NK-92 treated with Interleukin-12 subunit alpha and Interleukin-12 subunit beta, amount 100 ng/mL, for 24 hours (cell line): ENCODE measurements around the gene BBOF1.

Experiments
- DNase-seq: peaks from one replicate; lab custom pipeline; 2025; lab: John Stamatoyannopoulos, UW

Gene BBOF1

DNA sequence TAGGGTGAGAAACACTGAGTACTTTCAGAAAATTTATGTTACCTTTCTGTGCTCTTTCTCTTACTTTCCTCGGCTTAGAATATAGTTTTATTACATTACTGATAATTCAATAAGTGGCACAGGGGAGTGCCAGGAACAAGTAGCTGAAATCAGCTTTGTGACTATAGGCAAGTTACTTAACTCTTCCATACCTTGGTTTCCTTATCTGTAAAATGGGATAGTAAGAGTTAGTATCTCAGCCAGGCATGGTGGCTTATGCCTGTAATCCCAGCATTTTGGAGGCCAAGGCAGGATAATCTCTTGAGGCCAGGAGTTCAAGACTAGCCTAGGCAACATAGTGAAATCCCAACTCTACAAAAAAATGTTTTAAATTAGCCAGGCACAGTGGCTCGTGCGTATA lies 15.4 kb downstream of the BBOF1 start:
- DNase-seq, result no peak

DNA sequence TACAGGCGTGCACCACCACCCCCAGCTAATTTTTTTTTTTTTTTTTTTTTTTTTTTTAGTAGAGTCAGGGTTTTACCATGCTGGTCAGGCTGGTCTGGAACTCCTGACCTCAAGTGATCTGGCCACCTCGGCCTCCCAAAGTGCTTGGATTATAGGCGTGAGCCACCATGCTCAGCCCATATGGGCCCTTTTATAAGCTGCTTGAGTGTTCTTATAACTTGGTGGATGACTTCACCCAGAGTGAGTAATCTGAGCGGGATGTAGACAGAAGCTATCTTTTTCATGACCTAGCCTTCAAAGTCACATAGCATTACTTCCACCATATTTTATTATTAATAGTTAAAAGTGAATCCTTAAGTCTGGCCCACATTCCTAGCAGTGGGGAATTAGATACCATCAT lies 16.4 kb downstream of the BBOF1 start:
- no peak for DNase-seq

DNA sequence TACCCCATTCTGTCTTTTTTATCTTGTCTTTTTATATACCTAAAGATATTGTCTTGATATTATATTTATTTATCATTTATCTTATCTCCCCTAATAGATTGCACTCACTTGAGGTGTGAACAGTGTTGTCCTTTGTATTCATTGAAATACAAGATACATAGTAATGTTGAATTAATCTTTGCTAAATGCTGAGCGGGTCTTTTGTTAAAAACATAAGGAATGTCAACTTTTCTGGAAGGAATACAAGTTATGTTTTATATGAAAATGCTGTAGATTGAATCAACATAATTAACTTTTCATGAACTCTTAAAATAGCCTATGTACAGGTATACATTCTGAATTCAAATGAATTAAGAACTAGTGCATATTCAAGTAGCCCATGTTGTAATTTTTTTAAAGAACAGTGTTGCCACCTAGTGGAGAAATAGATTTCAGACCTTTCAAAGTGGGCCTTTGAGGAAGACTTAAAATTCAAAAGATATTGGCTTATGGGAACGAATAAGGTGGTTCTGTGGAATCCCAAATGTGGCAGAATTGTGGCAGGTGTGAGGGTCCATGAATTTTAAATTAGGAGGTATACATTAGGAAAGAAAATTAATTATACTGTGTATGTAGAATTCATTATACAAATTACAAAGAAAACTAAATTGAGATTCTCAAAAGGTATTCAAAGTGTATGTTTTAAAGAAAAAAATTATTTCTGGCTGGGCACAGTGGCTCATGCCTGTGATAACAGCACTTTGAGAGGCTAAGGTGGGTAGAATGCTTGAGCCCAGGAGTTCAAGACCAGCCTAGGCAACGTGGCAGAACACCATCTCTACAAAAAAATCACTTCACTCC lies 19.1 kb downstream of the BBOF1 start:
- DNase-seq, result no peak

DNA sequence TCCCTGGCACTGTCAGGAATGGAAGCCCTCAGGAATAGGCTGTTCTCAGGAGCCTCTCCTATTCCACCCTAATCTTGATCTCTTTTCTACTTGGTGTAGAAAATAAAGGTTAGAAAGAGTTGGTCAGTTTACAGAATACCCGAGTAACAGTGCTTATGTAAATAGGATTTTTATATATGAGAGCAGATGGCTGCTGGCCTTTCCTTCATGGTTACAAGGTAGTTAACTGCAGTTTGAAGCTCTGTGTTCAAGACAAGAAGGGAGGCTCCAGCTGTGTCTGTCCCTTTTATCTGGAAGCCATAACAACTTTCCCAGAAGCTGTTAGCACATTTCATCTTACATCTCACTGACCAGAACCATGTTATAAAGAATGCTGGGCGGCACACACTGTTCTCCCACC lies 23.1 kb downstream of the BBOF1 start:
- DNase-seq, result no peak

DNA sequence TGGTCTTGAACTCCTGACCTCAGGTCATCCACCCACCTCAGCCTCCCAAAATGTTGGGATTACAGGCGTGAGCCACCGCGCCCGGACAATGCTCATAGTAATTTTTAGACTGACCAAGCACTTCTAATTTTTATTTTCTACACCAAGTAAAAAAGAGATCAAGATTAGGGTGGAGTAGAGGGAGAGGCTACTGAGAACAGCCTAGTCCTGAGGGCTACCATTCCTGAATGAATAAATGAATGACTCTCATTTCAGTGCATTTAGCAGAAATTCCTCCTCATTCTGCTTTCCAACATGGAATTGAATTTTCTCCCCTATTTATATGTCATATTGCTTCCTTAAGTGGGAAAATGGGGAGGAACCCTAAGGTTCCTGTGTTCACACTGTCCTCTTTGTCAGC lies 26.4 kb downstream of the BBOF1 start:
- DNase-seq, result no peak

DNA sequence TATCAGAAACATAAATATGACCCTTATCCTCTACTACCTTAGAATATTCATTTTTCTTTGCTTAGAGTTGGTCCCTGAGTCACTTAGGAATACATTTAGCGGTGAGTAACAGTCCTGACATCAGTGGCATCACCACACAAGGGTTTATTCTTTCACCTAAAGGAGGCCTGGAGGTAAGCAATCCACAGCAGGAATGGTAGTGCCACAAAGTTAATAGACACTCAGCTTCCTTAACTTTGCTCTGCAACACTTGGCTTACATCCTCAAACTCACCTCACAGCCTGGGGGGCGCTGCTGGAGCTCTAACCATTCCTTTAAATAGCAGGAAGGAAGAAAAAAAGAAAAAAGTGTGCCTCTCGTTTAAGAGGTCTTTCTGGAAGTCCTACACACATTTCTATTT lies 29.1 kb downstream of the BBOF1 start:
- no peak for DNase-seq

DNA sequence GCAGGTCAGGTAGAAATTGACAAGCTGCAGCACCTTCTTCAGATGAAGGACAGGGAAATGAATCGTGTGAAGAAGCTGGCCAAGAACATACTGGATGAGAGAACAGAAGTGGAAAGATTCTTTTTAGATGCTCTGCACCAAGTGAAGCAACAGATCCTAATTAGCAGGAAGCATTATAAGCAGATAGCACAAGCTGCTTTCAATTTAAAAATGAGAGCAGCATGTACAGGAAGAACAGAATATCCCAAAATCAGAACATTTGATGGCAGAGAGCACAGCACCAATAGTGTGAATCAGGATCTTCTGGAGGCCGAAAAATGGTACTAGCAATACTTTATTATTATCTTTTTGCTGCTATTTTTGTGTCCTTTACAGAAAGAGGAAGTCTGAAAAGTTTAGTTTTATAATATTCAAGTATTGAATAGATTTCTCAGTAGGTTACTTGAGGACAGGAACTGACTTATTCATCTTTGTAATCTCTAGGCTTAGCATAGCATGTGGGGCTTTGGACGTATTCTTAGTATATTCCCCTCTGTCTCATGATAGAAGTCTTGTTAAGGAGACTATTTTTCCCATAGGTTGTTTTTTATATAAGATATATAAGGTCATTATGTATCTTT lies 30.8 kb downstream of the BBOF1 start:
- DNase-seq, result no peak

DNA sequence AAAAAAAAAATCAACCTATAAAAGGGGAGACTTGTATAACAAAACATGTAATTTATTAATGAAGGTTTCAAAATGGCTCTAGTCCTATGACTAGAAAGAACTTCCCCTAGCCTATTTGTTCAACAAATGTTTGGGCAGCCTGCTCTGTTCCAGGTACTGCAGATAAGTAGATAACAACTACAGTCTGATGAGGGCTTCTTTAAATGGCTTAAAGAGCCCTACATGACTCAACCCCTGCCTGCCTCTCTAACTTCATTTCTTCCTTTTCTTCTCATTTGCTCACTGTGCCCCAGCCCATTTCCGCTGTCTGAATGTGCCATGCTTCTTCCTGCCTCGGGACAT lies 43.6 kb downstream of the BBOF1 start:
- DNase-seq, result no peak

DNA sequence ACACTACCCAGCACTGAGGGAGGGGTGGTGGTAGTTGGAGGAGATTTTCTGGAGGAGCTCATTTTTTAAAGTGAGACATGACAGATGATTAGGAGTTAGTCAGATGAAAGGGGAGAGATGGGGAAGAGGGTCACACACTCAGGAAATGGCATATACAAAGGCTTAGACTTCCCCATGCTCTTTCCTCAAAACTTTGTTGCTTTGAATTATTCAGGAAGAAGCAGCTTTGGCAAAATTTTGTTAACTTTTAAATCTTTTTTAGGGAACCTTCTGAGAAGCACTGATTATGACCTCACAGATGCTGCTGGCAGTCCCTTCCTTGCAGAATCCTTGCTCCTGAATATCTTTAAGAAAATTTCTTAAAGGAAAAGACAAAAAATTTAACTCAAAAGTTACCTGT lies 45.3 kb downstream of the BBOF1 start:
- DNase-seq, result no peak

DNA sequence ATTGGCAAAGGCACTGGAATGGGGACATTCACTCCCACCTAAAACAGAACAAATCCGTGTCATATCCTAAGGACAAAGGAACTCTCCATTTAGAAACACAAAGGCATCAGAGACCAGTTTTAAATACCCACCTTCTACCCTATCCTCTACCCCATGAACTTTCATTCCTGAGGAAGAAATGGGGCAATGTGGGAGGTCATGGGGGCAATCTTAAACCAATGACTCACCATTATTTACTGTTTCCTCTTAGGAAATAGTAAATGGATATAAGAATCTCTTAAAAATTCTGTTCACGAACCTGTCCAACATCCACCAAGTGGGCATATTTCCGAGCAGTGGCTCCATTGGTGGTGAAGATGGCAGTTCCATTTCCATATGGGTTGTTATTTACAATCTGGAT lies 45.7 kb downstream of the BBOF1 start:
- DNase-seq, result no peak

DNA sequence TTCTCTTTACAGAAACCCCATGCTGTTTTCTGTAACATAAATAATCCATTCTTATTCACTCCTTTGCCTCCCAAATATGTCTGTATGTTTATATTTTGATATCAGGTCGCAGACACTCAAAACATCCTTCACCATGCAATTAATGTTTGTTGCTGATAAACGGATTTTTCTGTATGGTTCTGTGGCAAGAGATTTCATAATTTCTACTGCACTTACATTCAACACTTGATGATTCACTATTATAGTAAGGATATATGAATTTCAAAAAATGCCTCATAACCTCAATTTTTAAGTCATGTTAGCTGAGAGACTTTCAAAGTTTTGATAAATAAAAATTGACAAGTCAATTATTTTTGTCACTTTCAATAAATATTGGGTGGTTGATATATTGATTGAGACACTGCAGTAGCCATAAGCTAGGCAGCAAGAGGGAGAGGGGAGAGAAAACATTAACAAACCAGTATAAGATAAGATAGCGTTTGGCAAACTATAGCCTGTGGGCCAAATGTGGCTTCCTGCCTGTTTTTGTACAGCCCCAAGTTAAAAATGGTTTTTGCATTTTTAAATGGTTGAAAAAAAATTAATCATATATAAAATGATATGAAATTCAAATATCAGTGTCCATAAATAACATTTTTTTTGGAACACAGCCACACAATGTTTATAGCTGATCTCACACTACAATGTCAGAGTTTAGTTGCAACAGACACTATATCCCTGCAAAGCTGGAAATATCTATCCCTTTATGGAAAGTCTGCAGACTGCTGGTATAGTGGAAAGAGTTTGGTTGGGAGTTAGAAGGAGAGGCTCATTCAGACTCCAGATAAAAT lies 46.8 kb downstream of the BBOF1 start:
- DNase-seq, result no peak

DNA sequence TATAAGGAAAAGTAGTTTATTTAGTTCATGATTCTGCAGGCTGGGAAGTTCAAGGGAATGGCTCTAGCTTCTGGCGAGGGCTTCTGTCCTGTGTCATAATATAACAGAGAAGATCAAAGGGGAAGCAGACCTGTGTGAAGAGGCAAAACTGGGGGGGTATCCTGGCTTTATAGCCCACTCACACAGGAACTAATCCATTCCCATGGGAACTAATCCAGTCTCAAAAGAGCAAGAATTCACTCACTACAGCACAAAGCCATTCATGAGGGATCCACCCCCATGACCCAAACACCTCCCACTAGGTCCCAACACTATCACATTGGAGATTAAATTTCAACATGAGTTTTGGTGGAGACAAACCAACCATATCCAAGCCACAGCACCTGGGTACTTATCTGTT lies 58.3 kb downstream of the BBOF1 start:
- DNase-seq, result no peak

DNA sequence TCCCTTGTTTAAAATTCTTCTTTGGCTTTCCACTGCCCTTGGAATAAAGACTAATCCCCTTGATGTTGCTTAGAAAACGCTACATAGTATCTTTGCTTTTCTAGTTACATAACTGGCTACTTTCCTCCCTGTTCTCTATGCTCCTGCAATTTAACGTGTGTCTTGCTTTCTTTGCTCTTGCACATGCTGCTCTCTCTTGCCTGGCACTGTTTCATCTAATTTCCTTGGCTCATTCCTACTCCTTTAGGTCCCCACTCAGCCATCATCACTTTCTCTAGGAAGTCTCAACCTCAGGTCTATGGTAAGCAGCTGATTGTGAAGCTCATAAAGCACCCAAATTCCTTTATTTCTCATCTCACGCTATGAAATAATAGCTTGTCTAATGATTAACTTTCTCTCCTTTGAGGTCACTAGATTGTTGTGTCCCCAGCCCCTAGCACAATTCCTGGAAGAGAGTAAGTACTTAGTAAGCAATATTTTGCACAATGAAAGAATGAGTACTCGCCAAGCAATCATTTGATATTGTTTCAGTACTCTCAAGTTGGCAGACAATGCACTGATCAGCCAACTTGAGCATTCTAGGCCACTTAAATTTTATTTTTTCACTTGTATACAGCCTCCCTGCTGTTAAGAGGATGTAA lies 61.8 kb downstream of the BBOF1 start:
- no peak for DNase-seq

DNA sequence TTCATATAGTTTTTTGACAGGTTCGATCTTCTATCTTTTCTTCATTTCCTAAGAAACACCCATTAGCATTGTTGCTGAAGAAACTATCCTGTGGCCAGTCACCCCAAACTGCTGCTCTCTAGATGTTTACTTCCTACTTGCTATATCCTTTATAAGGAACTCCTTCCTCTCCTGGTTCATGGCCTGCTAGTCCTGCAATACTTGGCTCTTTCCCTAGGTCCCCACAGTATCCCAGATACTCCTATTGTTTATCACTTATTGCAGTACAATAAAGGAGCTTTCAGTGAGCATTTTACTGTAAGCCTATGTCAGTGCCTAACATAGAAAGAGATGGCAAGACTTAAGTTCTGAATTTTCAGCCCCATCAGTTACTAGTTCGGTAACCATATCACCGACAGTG lies 62.3 kb downstream of the BBOF1 start:
- DNase-seq, result no peak

DNA sequence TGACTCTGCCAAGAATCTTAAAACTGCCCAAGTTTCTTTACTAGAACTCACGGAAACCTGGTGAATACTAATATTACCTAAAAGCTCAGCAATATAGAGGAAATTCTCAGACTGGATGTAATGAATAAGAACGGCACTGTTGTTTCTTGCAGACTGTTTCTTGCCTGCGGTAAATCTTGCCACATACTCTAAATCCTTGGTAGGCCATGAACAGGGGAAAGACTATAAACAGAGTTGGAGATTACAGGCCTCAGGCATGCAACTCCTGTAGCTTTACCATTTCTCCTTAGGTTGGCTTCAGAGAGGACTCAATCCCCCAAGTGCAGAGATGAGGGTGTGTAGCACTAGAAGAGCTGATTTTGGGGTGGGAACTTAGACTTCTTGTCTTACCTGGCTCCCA lies 64.0 kb downstream of the BBOF1 start:
- DNase-seq, result no peak

DNA sequence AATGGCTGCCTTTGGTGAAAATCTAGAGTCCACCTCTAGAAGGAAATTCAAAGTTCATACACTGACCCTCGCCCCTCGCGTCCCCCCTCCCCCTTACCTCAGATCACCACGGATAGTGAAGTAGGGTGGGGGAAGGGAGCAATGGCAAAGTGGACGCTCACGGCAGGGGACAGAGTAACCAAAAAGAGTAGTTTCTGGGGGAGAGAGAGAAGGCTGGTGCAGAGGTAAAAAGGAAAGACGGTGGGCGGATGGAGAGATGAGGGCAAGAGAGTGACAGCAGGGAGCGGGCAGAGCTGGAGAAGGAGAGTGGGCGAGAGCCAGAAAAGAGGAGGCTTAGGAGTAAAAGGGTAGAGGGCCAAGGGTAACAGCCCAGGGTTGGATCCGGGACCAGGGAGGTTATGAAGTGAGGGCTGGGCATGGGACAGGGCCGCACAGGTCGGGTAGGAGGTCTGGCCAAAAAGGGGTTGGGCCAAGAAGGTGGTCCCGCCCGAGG lies 64.7 kb downstream of the BBOF1 start:
- DNase-seq, result no peak

DNA sequence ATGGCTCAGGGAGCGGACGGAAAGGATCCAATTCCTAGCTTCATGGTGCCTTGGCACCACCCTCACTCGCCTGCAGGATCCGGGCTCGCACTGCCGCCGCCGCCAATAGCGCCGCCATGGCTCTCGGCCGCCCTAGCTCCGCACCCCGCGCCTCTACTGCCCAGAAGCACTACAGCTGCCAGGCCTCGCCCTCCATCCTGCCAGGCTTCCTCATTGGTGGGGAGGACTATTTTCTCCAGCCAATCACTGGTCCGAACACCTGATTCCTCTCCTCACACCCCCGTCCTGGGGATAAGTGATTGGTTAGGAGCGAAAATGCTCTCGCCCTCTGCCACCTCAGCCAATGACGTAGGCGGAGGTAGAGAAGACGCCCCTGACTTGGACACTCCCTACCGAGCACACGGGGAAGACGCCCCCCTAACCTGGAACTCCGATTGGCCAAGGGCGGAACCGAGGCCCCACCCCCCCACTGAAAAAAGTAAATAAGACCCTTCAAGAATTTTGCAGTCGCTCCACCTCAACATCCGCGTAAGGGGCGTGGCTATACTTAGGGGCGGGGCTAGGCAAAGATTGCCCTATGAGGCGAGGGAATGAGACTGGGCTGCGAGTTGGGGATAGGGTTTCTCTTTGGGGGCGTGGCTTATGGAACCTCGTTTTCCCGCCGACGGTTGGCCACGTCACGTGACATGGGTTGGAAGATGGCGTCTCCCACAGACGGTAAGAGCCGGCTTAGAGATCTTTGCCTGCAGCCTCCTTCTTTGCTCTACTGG lies 65.3 kb downstream of the BBOF1 start, which contains the start of the genes ALDH6A1 and LIN52:
TSS of gene ALDH6A1 (minus strand) at position 177 of the 770 bp plus-strand sequence. CDS start at position 118, 59 bp downstream.
TSS of gene LIN52 (plus strand) at position 680 of the 770 bp plus-strand sequence. CDS start at position 699, 19 bp downstream.
- peak; percentile 100 for DNase-seq

DNA sequence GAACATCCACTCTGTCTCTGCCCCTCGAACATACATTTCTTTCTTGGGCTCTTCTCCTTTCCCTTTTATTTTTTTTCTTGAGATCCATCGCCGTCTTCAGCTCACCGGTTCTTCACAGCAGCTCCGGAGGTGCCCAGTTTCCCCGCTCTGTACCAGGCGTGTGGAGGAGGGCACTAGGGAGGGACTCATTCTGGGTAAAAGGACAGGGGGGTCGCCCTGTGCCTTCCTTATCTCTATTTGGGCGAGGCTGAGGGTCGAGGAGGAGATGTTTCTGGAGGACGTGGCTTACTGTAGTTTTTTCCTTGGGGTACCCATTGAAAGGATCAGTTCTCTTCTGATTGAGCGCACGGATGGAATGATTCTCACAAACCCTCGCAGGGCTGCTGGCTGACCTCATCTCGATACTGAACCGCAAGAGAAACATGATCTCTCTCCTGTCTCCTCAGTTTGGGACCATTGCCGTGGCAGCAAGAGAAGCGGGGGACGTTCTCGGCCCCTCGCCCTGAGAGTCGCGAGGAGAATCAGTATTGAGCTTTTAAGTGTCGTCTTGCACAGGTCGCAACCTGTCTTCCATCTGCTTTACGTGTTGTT lies 66.0 kb downstream of the BBOF1 start:
- DNase-seq, result no peak

DNA sequence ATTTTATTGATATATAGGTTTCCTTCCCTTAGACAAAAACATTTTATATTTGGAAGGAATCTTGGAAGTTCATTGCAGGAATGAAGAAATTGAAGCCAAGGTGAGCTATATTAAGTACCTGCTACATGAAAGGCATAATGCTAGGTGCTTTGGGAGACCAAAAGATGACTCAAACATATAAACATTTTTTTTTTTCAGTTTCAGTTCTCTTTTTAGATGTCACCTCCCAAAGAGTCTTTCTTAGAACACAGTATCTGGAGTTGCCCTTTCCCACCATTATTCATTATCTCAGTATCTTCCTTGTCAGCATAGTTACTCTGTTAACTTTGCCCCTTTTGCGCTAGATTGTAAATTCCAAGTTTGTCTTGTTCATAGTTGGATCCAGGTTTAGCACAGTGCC lies 66.7 kb downstream of the BBOF1 start:
- DNase-seq, result no peak

DNA sequence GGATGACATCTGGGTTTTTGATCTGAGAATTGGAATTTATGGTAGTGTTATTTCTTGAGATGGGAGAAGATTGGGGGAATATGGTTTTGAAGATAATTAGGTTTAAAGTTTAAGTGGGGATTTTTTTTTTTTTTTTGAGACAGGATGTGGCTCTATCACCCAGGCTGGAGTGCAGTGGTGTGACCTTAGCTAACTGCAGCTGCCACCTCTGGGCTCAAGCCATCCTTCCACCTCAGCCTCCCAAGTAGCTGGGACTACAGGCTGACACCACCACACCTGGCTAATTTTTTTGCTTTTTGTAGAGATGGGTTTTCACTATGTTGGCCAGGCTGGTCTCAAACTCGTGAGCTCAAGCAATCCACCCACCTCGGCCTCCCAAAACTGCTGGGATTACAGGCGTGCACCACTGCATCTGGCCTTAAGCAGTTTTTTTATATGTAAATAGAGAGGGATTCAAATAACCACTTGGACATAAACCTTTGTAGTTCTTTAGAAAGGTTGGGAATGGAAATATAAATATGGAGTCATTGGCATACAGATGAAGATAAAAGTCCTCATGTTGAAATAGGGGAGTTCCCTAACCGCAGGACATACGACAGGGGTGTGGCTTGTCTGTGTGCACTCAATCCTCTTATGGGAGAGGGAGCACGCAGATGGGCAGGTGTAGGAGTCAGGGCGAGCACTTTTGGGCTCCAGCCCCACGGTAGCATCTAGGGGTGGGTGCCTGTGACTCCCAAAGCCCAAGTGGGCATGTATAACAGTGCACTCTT lies 70.3 kb downstream of the BBOF1 start:
- peak; percentile 16 for DNase-seq
